ENCODE results near the gene PCDHB7. TPM values are rescaled to one million over a fixed set of nuclear protein-coding genes. Genes with fewer than 3 reads are reported as not detected.
A peak's percentile ranks its signal among the peaks of the same experiment; 100 is the strongest.
"Not testable (repeated sequence)": the region's sequence is repeated elsewhere in the genome, so short reads cannot be mapped to it uniquely, and the experiment has no call there.

The PCDHB7 gene
- total RNA-seq, 1 experiment from 2014 or later: not detected

DNA sequence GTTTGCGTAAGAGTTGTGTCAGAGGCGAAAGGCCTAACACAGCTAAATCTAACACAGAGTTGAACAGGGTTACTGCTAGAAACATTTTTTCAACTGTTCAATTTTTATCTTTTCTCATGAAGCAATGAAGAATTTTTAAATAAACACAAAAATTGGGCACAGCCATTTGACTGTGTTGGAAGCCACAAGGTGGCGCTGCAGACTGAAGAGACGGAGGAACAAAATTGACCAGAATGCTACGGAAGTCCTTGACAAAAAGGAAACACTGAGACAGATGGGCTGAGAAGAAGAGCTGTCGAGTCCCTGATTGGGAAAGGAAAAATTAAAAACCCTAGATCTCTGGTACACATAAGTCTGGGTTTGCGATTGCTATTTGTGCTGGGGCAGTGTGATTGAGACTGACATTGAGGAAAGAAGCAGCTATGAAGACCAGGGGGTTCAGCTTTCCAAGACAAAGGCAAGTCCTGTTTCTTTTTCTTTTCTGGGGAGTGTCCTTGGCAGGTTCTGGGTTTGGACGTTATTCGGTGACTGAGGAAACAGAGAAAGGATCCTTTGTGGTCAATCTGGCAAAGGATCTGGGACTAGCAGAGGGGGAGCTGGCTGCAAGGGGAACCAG is 14.6 kb downstream of the PCDHB7 start, which contains the start of gene PCDHB9:
PCDHB9 (plus strand) TSS at position 265 of the 616 bp plus-strand sequence; CDS start at position 423, 158 bp downstream.
- no peaks in the 10 kb centered on the region for H3K9me3 ChIP-seq
- CTCF ChIA-PET: no interaction called here
- H3K27me3 ChIP-seq (replicated peaks; ENCODE audit: control insufficient read depth, insufficient read depth, low read length): no peaks in the 10 kb centered on the region
- no peaks in the 10 kb centered on the region for H3K4me1 ChIP-seq
- no TSS peak for BruUV-seq (replicated peaks)
- Mint-ChIP-seq H3K9me3 (ENCODE audit: unreplicated experiment) (peaks cover 43% of the 10 kb centered on the region), H3K4me3 (ENCODE audit: unreplicated experiment) (no peak within 1 kb of the TSS), H3K27me3 (ENCODE audit: insufficient read depth, unreplicated experiment) (no peaks in the 10 kb centered on the region), H3K4me1 (ENCODE audit: low read depth, unreplicated experiment) (no peaks in the 10 kb centered on the region), H3K27ac (ENCODE audit: unreplicated experiment) (no peak within 1 kb of the TSS), H3K36me3 (ENCODE audit: insufficient read depth, unreplicated experiment) (no peaks in the 10 kb centered on the region)
- intact Hi-C loops (cut with micrococcal nuclease; ENCODE audit: unreplicated experiment): no loop called here
- POLR2A ChIA-PET: no interaction called here
- DNase-seq: no peak
- peak; percentile 22 to 28 for TF ChIP-seq CTCF (IDR thresholded peaks at IDR 0.05; ENCODE audit: insufficient read depth in 1 of 2, low read depth in 1 of 2, low read length in 1 of 2, severe bottlenecking in 1 of 2, unreplicated experiment in 1 of 2)
- H3K36me3 ChIP-seq (ENCODE audit: control insufficient read depth, insufficient read depth, low read length): no peaks in the 10 kb centered on the region
- H3K4me3 ChIP-seq (ENCODE audit: low read depth, low read length): no peak within 1 kb of the TSS

DNA sequence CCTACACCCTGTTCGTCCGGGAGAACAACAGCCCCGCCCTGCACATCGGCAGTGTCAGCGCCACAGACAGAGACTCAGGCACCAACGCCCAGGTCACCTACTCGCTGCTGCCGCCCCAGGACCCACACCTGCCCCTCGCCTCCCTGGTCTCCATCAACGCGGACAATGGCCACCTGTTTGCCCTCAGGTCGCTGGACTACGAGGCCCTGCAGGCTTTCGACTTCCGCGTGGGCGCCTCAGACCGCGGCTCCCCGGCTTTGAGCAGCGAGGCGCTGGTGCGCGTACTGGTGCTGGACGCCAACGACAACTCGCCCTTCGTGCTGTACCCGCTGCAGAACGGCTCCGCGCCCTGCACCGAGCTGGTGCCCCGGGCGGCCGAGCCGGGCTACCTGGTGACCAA is 16.2 kb downstream of the PCDHB7 start:
- H3K9me3 ChIP-seq; H3K4me3 ChIP-seq (ENCODE audit: low read depth, low read length); H3K36me3 Mint-ChIP-seq (ENCODE audit: insufficient read depth, unreplicated experiment); H3K4me3 Mint-ChIP-seq (ENCODE audit: unreplicated experiment); intact Hi-C loops (cut with micrococcal nuclease; ENCODE audit: unreplicated experiment); H3K4me1 Mint-ChIP-seq (ENCODE audit: low read depth, unreplicated experiment); H3K27me3 ChIP-seq (replicated peaks; ENCODE audit: control insufficient read depth, insufficient read depth, low read length); H3K27me3 Mint-ChIP-seq (ENCODE audit: insufficient read depth, unreplicated experiment); CTCF ChIA-PET; H3K27ac Mint-ChIP-seq (ENCODE audit: unreplicated experiment); DNase-seq; BruUV-seq (replicated peaks); H3K4me1 ChIP-seq; H3K36me3 ChIP-seq (ENCODE audit: control insufficient read depth, insufficient read depth, low read length); POLR2A ChIA-PET: not testable (repeated sequence)
- peaks cover 52% of the 10 kb centered on the region for H3K9me3 Mint-ChIP-seq (ENCODE audit: unreplicated experiment)

- DNase-seq; CTCF ChIA-PET; H3K36me3 ChIP-seq (ENCODE audit: control insufficient read depth, insufficient read depth, low read length); H3K27me3 Mint-ChIP-seq (ENCODE audit: insufficient read depth, unreplicated experiment); H3K9me3 ChIP-seq; intact Hi-C loops (cut with micrococcal nuclease; ENCODE audit: unreplicated experiment); BruUV-seq (replicated peaks); H3K4me3 ChIP-seq (ENCODE audit: low read depth, low read length); H3K36me3 Mint-ChIP-seq (ENCODE audit: insufficient read depth, unreplicated experiment); H3K4me1 Mint-ChIP-seq (ENCODE audit: low read depth, unreplicated experiment); H3K27ac Mint-ChIP-seq (ENCODE audit: unreplicated experiment); POLR2A ChIA-PET; H3K4me1 ChIP-seq; H3K4me3 Mint-ChIP-seq (ENCODE audit: unreplicated experiment); H3K27me3 ChIP-seq (replicated peaks; ENCODE audit: control insufficient read depth, insufficient read depth, low read length): not testable (repeated sequence)
- H3K9me3 Mint-ChIP-seq (ENCODE audit: unreplicated experiment): peaks cover 52% of the 10 kb centered on the region
Measured at GRCh38 chr5:141189131-141189530, 16.7 kb downstream of the PCDHB7 start.

- Histone ChIP-seq H3K4me1 (no peaks in the 10 kb centered on the region), H3K36me3 (ENCODE audit: control insufficient read depth, insufficient read depth, low read length) (no peaks in the 10 kb centered on the region), H3K4me3 (ENCODE audit: low read depth, low read length) (no peak within 1 kb of the TSS), H3K27me3 (replicated peaks; ENCODE audit: control insufficient read depth, insufficient read depth, low read length) (no peaks in the 10 kb centered on the region), H3K9me3 (peaks cover 14% of the 10 kb centered on the region)
- TF ChIP-seq CTCF (IDR thresholded peaks at IDR 0.05; ENCODE audit: insufficient read depth in 1 of 2, low read depth in 1 of 2, low read length in 1 of 2, severe bottlenecking in 1 of 2, unreplicated experiment in 1 of 2): peak in 1 of 2 experiments; percentile 24
- Mint-ChIP-seq H3K27ac (ENCODE audit: unreplicated experiment) (no peak within 1 kb of the TSS), H3K4me3 (ENCODE audit: unreplicated experiment) (peak within 1 kb of the TSS; percentile 40), H3K9me3 (ENCODE audit: unreplicated experiment) (peaks cover 39% of the 10 kb centered on the region), H3K4me1 (ENCODE audit: low read depth, unreplicated experiment) (no peaks in the 10 kb centered on the region), H3K27me3 (ENCODE audit: insufficient read depth, unreplicated experiment) (no peaks in the 10 kb centered on the region), H3K36me3 (ENCODE audit: insufficient read depth, unreplicated experiment) (no peaks in the 10 kb centered on the region)
- CTCF ChIA-PET: no interaction called here
- POLR2A ChIA-PET: no interaction called here
- BruUV-seq (replicated peaks): no TSS peak
- peak in 1 of 2 experiments; percentile 21 for DNase-seq
- intact Hi-C loops (cut with micrococcal nuclease; ENCODE audit: unreplicated experiment): loop anchor here (5.0 kb wide), 1 partner anchor 370 kb away; no protein-coding TSS in a partner anchor
Measured at GRCh38 chr5:141192110-141192725, 19.8 kb downstream of the PCDHB7 start, which contains the start of gene PCDHB10. PCDHB10 (plus strand) TSS chr5:141192353; CDS start chr5:141192553, 200 bp downstream.

GRCh38 chr5:141194332-141194731 is 21.9 kb downstream of the PCDHB7 start:
- CTCF ChIA-PET; H3K27me3 Mint-ChIP-seq (ENCODE audit: insufficient read depth, unreplicated experiment); H3K4me1 Mint-ChIP-seq (ENCODE audit: low read depth, unreplicated experiment); H3K27ac Mint-ChIP-seq (ENCODE audit: unreplicated experiment); H3K27me3 ChIP-seq (replicated peaks; ENCODE audit: control insufficient read depth, insufficient read depth, low read length); H3K4me3 ChIP-seq (ENCODE audit: low read depth, low read length); DNase-seq; H3K36me3 ChIP-seq (ENCODE audit: control insufficient read depth, insufficient read depth, low read length); POLR2A ChIA-PET; BruUV-seq (replicated peaks); H3K36me3 Mint-ChIP-seq (ENCODE audit: insufficient read depth, unreplicated experiment); H3K4me3 Mint-ChIP-seq (ENCODE audit: unreplicated experiment); H3K4me1 ChIP-seq: not testable (repeated sequence)
- H3K9me3 Mint-ChIP-seq (ENCODE audit: unreplicated experiment): peaks cover 47% of the 10 kb centered on the region
- H3K9me3 ChIP-seq: peaks cover 22% of the 10 kb centered on the region
- intact Hi-C loops (cut with micrococcal nuclease; ENCODE audit: unreplicated experiment): loop anchor here (5.0 kb wide), 1 partner anchor 368 kb away; no protein-coding TSS in a partner anchor
